ENCODE results near the gene GPBP1L1.

DNA sequence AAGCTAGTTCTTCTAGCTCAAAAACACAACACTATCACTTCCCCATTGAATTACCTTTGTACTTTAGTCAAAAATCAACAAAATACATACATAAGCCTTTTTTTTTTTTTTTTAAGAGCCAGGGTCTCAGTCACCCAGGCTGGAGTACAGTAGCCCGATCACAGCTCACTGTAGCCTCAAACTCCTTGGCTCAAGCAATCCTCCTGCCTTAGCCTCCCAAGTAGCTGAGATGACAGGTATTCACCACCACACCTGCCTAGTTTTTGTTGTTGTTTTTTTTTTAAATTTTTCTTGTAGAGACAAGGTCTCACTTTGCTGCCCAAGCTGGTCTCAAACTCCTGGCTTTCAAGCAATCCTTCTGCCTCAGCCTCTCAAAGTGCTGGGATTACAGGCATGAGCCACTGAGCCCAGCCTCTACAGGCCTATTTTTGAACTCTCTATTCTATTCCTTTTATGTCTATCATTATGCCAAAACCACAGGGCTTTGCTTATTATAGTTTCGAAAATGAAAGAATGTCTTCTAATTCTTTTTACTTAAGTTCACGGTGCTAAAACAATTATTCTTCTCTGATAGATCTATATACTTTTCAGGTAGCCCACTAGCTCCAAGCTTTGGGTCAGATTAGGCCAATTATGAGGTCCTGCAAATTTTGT lies 29.6 kb downstream of the GPBP1L1 start:
- TF ChIP-seq, protein P1, sequence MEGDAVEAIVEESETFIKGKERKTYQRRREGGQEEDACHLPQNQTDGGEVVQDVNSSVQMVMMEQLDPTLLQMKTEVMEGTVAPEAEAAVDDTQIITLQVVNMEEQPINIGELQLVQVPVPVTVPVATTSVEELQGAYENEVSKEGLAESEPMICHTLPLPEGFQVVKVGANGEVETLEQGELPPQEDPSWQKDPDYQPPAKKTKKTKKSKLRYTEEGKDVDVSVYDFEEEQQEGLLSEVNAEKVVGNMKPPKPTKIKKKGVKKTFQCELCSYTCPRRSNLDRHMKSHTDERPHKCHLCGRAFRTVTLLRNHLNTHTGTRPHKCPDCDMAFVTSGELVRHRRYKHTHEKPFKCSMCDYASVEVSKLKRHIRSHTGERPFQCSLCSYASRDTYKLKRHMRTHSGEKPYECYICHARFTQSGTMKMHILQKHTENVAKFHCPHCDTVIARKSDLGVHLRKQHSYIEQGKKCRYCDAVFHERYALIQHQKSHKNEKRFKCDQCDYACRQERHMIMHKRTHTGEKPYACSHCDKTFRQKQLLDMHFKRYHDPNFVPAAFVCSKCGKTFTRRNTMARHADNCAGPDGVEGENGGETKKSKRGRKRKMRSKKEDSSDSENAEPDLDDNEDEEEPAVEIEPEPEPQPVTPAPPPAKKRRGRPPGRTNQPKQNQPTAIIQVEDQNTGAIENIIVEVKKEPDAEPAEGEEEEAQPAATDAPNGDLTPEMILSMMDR (IDR thresholded peaks at IDR 0.05): no peak
- TF ChIP-seq POLR2A (IDR thresholded peaks at IDR 0.05): no peak
